ENCODE results near the gene ZNRD2.

DNA sequence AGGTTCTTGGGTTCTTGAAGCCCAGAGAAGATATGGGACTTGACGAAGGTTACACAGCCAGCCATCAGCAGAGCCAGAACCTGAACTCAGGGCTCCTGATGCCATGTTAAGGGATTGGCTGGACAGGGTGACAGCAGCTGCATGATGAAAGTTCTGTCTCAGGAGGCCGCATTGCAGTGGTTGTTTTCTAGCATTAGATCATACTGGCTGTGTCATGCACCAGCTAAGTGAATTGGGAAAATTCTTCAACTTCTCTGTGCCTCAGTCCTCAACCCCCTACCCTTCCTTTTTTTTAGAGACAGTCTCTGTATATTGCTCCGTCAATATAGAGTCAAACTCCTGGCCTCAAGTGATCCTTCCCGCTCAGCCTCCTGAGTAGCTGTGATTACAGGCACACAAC, 6.7 kb upstream of the ZNRD2 start:
- TF ChIP-seq, protein P1, sequence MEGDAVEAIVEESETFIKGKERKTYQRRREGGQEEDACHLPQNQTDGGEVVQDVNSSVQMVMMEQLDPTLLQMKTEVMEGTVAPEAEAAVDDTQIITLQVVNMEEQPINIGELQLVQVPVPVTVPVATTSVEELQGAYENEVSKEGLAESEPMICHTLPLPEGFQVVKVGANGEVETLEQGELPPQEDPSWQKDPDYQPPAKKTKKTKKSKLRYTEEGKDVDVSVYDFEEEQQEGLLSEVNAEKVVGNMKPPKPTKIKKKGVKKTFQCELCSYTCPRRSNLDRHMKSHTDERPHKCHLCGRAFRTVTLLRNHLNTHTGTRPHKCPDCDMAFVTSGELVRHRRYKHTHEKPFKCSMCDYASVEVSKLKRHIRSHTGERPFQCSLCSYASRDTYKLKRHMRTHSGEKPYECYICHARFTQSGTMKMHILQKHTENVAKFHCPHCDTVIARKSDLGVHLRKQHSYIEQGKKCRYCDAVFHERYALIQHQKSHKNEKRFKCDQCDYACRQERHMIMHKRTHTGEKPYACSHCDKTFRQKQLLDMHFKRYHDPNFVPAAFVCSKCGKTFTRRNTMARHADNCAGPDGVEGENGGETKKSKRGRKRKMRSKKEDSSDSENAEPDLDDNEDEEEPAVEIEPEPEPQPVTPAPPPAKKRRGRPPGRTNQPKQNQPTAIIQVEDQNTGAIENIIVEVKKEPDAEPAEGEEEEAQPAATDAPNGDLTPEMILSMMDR (IDR thresholded peaks at IDR 0.05; ENCODE audit: insufficient read depth, low read length, poor library complexity, severe bottlenecking) = no peak
- TF ChIP-seq EZH2phosphoT487 (conservative IDR thresholded peaks at IDR 0.05; ENCODE audit: low read length) = no peak
